Fibroblast of upper back skin (primary cell): Measurements from ENCODE around the gene PRKCZ.

Source experiments
- DNase-seq: peaks from one replicate; pipeline ENCODE4 v3.0.0-alpha.2; 2013

PRKCZ gene

GRCh38 chr1:2046953-2047748, 3.1 kb upstream of the PRKCZ start:
- DNase-seq: no peak

- DNase-seq: no peak
Observed at GRCh38 chr1:2047749-2048729, 2.2 kb upstream of the PRKCZ start.

GRCh38 chr1:2049225-2049717, 940 bp upstream of the PRKCZ start:
- no peak for DNase-seq

- DNase-seq: no peak
Observed at GRCh38 chr1:2050461-2050792, 216 bp downstream of the PRKCZ start.

GRCh38 chr1:2050793-2051682, 827 bp downstream of the PRKCZ start:
- no peak for DNase-seq

GRCh38 chr1:2052054-2052679, 2.0 kb downstream of the PRKCZ start:
- DNase-seq: no peak

GRCh38 chr1:2052756-2053155, 2.5 kb downstream of the PRKCZ start:
- no peak for DNase-seq

- DNase-seq: no peak
Observed at GRCh38 chr1:2053217-2053616, 3.0 kb downstream of the PRKCZ start.

- no peak for DNase-seq
Observed at GRCh38 chr1:2053784-2054376, 3.7 kb downstream of the PRKCZ start.

GRCh38 chr1:2054560-2054959, 4.3 kb downstream of the PRKCZ start:
- DNase-seq: no peak

- no peak for DNase-seq
Observed at GRCh38 chr1:2055911-2056575, 5.8 kb downstream of the PRKCZ start.

GRCh38 chr1:2056955-2057590, 6.9 kb downstream of the PRKCZ start:
- DNase-seq: no peak

GRCh38 chr1:2059290-2059953, 9.2 kb downstream of the PRKCZ start:
- DNase-seq: no peak

GRCh38 chr1:2060072-2060471, 9.9 kb downstream of the PRKCZ start:
- no peak for DNase-seq

GRCh38 chr1:2060535-2060934, 10.3 kb downstream of the PRKCZ start:
- no peak for DNase-seq

- DNase-seq: no peak
Observed at GRCh38 chr1:2061065-2061778, 11.0 kb downstream of the PRKCZ start.

- no peak for DNase-seq
Observed at GRCh38 chr1:2065699-2066098, 15.5 kb downstream of the PRKCZ start.

- no peak for DNase-seq
Observed at GRCh38 chr1:2067393-2067792, 17.2 kb downstream of the PRKCZ start.

GRCh38 chr1:2067981-2068380, 17.8 kb downstream of the PRKCZ start:
- DNase-seq: no peak

- no peak for DNase-seq
Observed at GRCh38 chr1:2068951-2069350, 18.7 kb downstream of the PRKCZ start.
